Ascending aorta (tissue), 2 donors: ENCODE data around the gene GHDC. TPM values are rescaled to one million over a fixed set of nuclear protein-coding genes. Genes with fewer than 3 reads are reported as not detected.
A peak's percentile ranks its signal among the peaks of the same experiment; 100 is the strongest.
"Not testable (repeated sequence)": the region's sequence is repeated elsewhere in the genome, so short reads cannot be mapped to it uniquely, and the experiment has no call there.

Experiments used
- DNase-seq, 2 donors: peaks; one replicate each; pipeline ENCODE4 v3.0.0-alpha.2; 2019; ENCODE audit warnings: low spot score in 2 of 2
- H3K27ac ChIP-seq, 2 donors: fragments of 200-600 bp; sonication (generic); one replicate each; pipeline ENCODE4 v1.5.1; 2016 to 2017; ENCODE audit warnings: mild to moderate bottlenecking in 1 of 2
- H3K27me3 ChIP-seq: fragments of 200-600 bp; sonication (generic); one replicate; pipeline ENCODE4 v1.5.1; 2017
- H3K36me3 ChIP-seq, 2 donors: fragments of 200-600 bp; sonication (generic); one replicate each; pipeline ENCODE4 v1.5.1; 2016
- H3K4me1 ChIP-seq, 2 donors: fragments of 200-600 bp; sonication (generic); one replicate each; pipeline ENCODE4 v1.5.1; 2016 to 2017; ENCODE audit warnings: mild to moderate bottlenecking in 1 of 2
- H3K4me3 ChIP-seq, 2 donors: fragments of 200-600 bp; sonication (generic); one replicate each; pipeline ENCODE4 v1.5.1; 2016 to 2017; ENCODE audit warnings: mild to moderate bottlenecking in 1 of 2
- H3K9me3 ChIP-seq, 2 donors: fragments of 200-600 bp; sonication (generic); one replicate each; pipeline ENCODE4 v1.5.1; 2016
- intact Hi-C: fragments of 100-400 bp; cut with DNase I; formaldehyde crosslinking; loops from one replicate; pipeline ENCODE4 v1.15.1; 2023
- total RNA-seq: library from RNA; depleted of rRNA; stranded (reverse); fragments of >200 nt; gene quantifications from one replicate; pipeline ENCODE4 v1.1.0, GENCODE V29; 2016
- TF ChIP-seq, protein P1 (sequence below), 3 experiments: fragments of 200-600 bp in 2 of 3; fragments of 450-650 bp in 1 of 3; sonication (generic) in 2 of 3; IDR thresholded peaks; one replicate each; pipeline ENCODE4 v1.5.1; 2016 to 2019; ENCODE audit warnings: antibody characterized with exemption in 3 of 3, mild to moderate bottlenecking in 1 of 3, moderate library complexity in 1 of 3

Gene GHDC
- total RNA-seq, 1 donor from 2014 or later: 94.3 TPM

- H3K36me3 ChIP-seq: peaks cover 5 to 28% of the 10 kb centered on the region in 2 donors
- H3K4me1 ChIP-seq: peaks cover 0 to 24% of the 10 kb centered on the region in 2 donors
- intact Hi-C loops: no loop called here
- H3K9me3 ChIP-seq: no peaks in the 10 kb centered on the region
- H3K27me3 ChIP-seq: no peaks in the 10 kb centered on the region
- TF ChIP-seq, protein P1, sequence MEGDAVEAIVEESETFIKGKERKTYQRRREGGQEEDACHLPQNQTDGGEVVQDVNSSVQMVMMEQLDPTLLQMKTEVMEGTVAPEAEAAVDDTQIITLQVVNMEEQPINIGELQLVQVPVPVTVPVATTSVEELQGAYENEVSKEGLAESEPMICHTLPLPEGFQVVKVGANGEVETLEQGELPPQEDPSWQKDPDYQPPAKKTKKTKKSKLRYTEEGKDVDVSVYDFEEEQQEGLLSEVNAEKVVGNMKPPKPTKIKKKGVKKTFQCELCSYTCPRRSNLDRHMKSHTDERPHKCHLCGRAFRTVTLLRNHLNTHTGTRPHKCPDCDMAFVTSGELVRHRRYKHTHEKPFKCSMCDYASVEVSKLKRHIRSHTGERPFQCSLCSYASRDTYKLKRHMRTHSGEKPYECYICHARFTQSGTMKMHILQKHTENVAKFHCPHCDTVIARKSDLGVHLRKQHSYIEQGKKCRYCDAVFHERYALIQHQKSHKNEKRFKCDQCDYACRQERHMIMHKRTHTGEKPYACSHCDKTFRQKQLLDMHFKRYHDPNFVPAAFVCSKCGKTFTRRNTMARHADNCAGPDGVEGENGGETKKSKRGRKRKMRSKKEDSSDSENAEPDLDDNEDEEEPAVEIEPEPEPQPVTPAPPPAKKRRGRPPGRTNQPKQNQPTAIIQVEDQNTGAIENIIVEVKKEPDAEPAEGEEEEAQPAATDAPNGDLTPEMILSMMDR (IDR thresholded peaks at IDR 0.05): no peak
- no peak for DNase-seq
- H3K27ac ChIP-seq: peak overlapping the region; percentile 45 to 56
- no peak overlapping the region for H3K4me3 ChIP-seq
Observed at GRCh38 chr17:42141382-42141781, 52.9 kb downstream of the GHDC start.

- H3K27me3 ChIP-seq, DNase-seq, intact Hi-C loops, H3K4me3 ChIP-seq, H3K9me3 ChIP-seq: not testable (repeated sequence)
- Histone ChIP-seq H3K4me1 (peaks cover 0 to 24% of the 10 kb centered on the region in 2 donors), H3K36me3 (peaks cover 3 to 27% of the 10 kb centered on the region in 2 donors), H3K27ac (peak overlapping the region in 1 of 2 donors; percentile 56)
Observed at GRCh38 chr17:42140690-42141089, 53.6 kb downstream of the GHDC start.

Other genes with a start within 250 kb of the GHDC start
- 72.9 TPM for gene CNP, start 227.7 kb downstream of the GHDC start, total RNA-seq
- 79.7 TPM for gene DNAJC7, start 177.1 kb downstream of the GHDC start, total RNA-seq
- gene NKIRAS2, start 174.4 kb downstream of the GHDC start, total RNA-seq: 63.6 TPM
- gene C17orf113, start 143.9 kb downstream of the GHDC start, total RNA-seq: 0.21 TPM
- gene ZNF385C, start 96.0 kb downstream of the GHDC start, total RNA-seq: not detected
- 1.7 TPM for gene DHX58, start 81.8 kb downstream of the GHDC start, total RNA-seq
- gene KAT2A, start 73.1 kb downstream of the GHDC start, total RNA-seq: 94.3 TPM
- gene HSPB9, start 71.7 kb downstream of the GHDC start, total RNA-seq: not detected
- gene RAB5C, start 39.5 kb downstream of the GHDC start, total RNA-seq: 137 TPM
- gene KCNH4, start 13.4 kb downstream of the GHDC start, total RNA-seq: not detected
- gene HCRT, start 9.0 kb downstream of the GHDC start, total RNA-seq: not detected
- 80.6 TPM for gene STAT5B, start 81.9 kb upstream of the GHDC start, total RNA-seq
- 105 TPM for gene STAT5A, start 94.0 kb upstream of the GHDC start, total RNA-seq
- 181 TPM for gene STAT3, start 193.9 kb upstream of the GHDC start, total RNA-seq
- gene CAVIN1, start 228.8 kb upstream of the GHDC start, total RNA-seq: 548 TPM